Liver (tissue), 2 donors: ENCODE data around the gene TAPT1.

Source experiments
- CTCF ChIP-seq: fragments of 150-350 bp; IDR thresholded peaks from 2 replicates; pipeline ENCODE4 v1.5.1; 2017; ENCODE audit warnings: improper control_type of control experiment, low read depth, low read length; ENCODE audit not compliant: missing input control
- YY1 ChIP-seq: IDR thresholded peaks from 2 replicates; pipeline ENCODE4 v1.6.1; 2016; ENCODE audit warnings: antibody characterized with exemption, mild to moderate bottlenecking
- donor health status: healthy.

DNA sequence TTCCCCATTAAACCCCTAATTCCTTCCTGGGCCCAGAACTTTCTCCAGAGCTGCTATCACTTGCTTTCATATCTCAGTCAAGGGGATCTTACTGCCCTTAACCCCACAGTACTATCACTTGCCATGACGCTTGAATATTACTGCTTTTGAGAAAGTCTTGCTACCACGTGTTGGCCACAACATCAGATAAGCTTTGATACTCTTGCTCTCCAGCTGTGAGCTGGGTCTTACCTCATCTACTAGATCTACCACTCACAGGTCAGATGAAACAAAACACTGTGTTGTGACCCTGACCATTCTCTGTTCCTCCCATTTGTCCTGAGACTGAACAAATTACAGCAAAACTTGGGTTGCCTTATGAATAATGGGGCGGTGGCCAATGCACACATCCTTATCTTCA is 12.1 kb upstream of the TAPT1 start:
- TF ChIP-seq CTCF = no peak
- TF ChIP-seq YY1 = no peak
